ENCODE data around the gene PACRG. TPM values are rescaled to one million over a fixed set of nuclear protein-coding genes. Genes with fewer than 3 reads are reported as not detected.

PACRG gene
- total RNA-seq, 2 donors from 2014 or later = 0.70 to 1.3 TPM

GRCh38 chr6:163320402-163320801 is 592.6 kb downstream of the PACRG start:
- DNase-seq = no peak
- no peak for ATAC-seq
- intact Hi-C loops (cut with DNase I, micrococcal nuclease) = no loop called here

GRCh38 chr6:163320804-163321203 is 593.0 kb downstream of the PACRG start:
- DNase-seq = no peak
- ATAC-seq = no peak
- intact Hi-C loops (cut with DNase I, micrococcal nuclease) = no loop called here

- ATAC-seq = no peak
- no peak for DNase-seq
- intact Hi-C loops (cut with DNase I, micrococcal nuclease) = no loop called here
These were observed 593.9 kb downstream of the PACRG start for GRCh38 chr6:163321717-163322116.

GRCh38 chr6:163323274-163323673 is 595.5 kb downstream of the PACRG start:
- ATAC-seq (no peak), DNase-seq (no peak)
- intact Hi-C loops (cut with DNase I, micrococcal nuclease) = no loop called here

- intact Hi-C loops (cut with DNase I, micrococcal nuclease) = no loop called here
- DNase-seq (no peak), ATAC-seq (no peak)
These were observed 595.9 kb downstream of the PACRG start for GRCh38 chr6:163323705-163324104.

- intact Hi-C loops (cut with DNase I, micrococcal nuclease) = no loop called here
- no peak for DNase-seq
- no peak for ATAC-seq
These were observed 596.5 kb downstream of the PACRG start for GRCh38 chr6:163324326-163324687.

- intact Hi-C loops (cut with DNase I, micrococcal nuclease) = no loop called here
- ATAC-seq = no peak
- no peak for DNase-seq
These were observed 597.1 kb downstream of the PACRG start for GRCh38 chr6:163324688-163325389.

GRCh38 chr6:163325390-163325784 is 597.6 kb downstream of the PACRG start:
- intact Hi-C loops (cut with DNase I, micrococcal nuclease) = no loop called here
- DNase-seq = no peak
- ATAC-seq = no peak

- ATAC-seq (no peak), DNase-seq (no peak)
- intact Hi-C loops (cut with DNase I, micrococcal nuclease) = no loop called here
These were observed 599.5 kb downstream of the PACRG start for GRCh38 chr6:163327165-163327880.

- DNase-seq (no peak), ATAC-seq (no peak)
- intact Hi-C loops (cut with DNase I, micrococcal nuclease) = no loop called here
These were observed 600.1 kb downstream of the PACRG start for GRCh38 chr6:163327921-163328320.

GRCh38 chr6:163328411-163328810 is 600.6 kb downstream of the PACRG start:
- ATAC-seq = no peak
- DNase-seq = no peak
- intact Hi-C loops (cut with DNase I, micrococcal nuclease) = no loop called here

- no peak for ATAC-seq
- intact Hi-C loops (cut with DNase I, micrococcal nuclease) = no loop called here
- DNase-seq = no peak
These were observed 602.2 kb downstream of the PACRG start for GRCh38 chr6:163329991-163330390.

GRCh38 chr6:163331245-163331644 is 603.5 kb downstream of the PACRG start:
- intact Hi-C loops (cut with DNase I, micrococcal nuclease) = no loop called here
- no peak for DNase-seq
- no peak for ATAC-seq

GRCh38 chr6:163332575-163332974 is 604.8 kb downstream of the PACRG start:
- DNase-seq (no peak), ATAC-seq (no peak)
- intact Hi-C loops (cut with DNase I, micrococcal nuclease) = no loop called here

GRCh38 chr6:163333038-163333437 is 605.3 kb downstream of the PACRG start:
- DNase-seq = no peak
- ATAC-seq = no peak
- intact Hi-C loops (cut with DNase I, micrococcal nuclease) = no loop called here

- intact Hi-C loops (cut with DNase I, micrococcal nuclease) = no loop called here
- ATAC-seq (no peak), DNase-seq (no peak)
These were observed 606.2 kb downstream of the PACRG start for GRCh38 chr6:163333701-163334663.

GRCh38 chr6:163335056-163335455 is 607.3 kb downstream of the PACRG start:
- no peak for DNase-seq
- no peak for ATAC-seq

GRCh38 chr6:163335671-163336545 is 608.1 kb downstream of the PACRG start:
- DNase-seq (no peak), ATAC-seq (no peak)
- intact Hi-C loops (cut with DNase I, micrococcal nuclease) = no loop called here

More at GRCh38 chr6:163335056-163335455, 607.3 kb downstream of the PACRG start:
- intact Hi-C loops (cut with DNase I, micrococcal nuclease) = no loop called here

GRCh38 chr6:163336961-163337360 is 609.2 kb downstream of the PACRG start:
- intact Hi-C loops (cut with DNase I, micrococcal nuclease) = no loop called here
- ATAC-seq (no peak), DNase-seq (no peak)
